Frontal cortex (tissue), 4 donors: ENCODE measurements around the gene MACROD1. TPM values are rescaled to one million over a fixed set of nuclear protein-coding genes. Genes with fewer than 3 reads are reported as not detected.

Experiments used
- DNase-seq, 2 donors: peaks; one replicate each; pipeline ENCODE4 v3.0.0; 2012; ENCODE audit warnings: low spot score in 2 of 2
- FAIRE-seq: peaks from 2 replicates; lab custom pipeline; 2012; peaks lifted over from hg19 to GRCh38; lab: Jason Lieb, UNC
- total RNA-seq: library from RNA; depleted of rRNA; stranded (reverse); fragments of >200 nt; gene quantifications from one replicate; pipeline ENCODE4 v1.2.3, GENCODE V29; 2014
- donor health status: control.
- donor health status: control.
- donor health status: control.

Gene MACROD1
- total RNA-seq, 1 donor from 2014 or later: 19.6 TPM

DNA sequence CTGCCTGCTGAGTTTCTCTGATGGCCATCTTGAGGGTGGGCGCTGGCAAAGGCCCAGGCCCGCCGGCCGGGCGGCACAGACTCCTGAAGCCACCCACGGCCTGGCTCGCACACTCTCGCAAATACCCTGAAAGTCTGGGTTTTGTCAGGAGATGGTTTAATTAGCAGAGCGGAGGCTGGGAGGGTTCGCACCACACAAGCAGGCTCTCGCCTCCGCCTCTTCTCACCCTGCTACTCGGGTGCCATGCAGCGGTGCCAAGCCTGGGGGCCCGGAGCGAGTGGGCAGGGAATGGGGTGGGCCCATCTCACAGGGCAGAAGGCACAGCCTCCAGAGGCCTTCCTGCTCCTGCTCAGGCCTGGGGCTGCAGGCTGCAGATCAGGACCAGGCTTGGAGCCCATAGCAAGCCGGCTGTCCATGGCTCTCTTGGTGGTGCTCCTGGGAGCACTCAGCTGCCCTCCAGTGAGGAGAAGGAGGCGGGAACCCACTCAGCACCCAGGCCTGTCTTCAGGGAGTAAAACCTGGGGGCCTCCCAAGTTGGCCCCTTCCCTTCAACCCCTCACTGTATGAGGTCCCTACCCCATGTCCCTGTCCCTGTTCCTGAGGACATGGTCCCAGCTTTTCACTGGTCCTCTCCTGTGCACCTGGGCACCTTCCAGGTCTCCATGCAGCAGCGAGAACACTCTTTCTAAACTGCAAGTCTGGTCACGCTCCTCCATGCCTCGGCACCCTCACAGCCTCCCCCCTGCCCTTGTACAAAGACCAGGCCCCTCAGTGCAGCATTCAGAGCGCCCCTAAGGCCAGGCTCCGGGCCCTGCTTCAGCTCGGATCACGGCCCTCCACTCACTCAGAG lies 68.2 kb downstream of the MACROD1 start:
- no peak for FAIRE-seq
- no peak for DNase-seq

DNA sequence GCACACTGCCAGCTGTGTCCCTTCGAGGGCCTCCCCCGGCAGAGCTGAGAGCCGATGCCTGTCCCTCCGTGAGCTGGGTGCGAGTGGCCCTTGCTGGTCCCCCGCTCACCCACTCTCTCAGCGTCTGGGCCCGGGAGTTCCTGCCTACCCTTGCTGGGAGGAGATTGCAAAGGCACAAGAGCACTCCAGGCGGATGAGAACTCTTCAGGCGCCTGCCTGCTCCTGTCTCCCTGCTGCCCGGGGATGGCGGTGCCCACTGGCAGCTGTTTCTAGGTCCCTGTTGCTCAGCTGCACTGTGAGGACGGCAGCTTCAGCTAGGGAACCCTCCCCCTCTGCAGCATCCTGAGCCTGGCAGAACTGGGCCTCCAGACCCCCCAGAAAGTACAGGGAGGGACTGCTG lies 69.1 kb downstream of the MACROD1 start:
- no peak for FAIRE-seq
- no peak for DNase-seq

DNA sequence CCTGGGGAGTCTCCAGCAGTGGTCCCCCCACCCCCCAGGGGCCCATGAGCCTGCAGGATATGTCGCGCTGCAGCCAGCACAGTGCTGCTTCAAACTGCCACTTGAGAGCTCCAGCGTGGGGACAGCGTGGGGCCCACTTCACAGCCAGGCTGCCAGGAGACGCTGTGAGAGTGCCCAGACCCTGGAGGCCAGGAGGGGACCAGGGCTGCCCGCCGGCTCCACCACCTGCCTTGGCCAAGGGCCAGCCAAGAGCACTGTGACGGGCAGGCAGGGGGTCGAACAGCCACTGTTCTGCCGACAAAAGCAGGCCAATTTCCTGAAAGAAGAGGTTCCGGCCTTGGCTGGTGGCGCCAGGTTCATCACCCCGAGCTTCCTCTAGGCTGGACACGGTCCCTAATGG lies 70.0 kb downstream of the MACROD1 start:
- DNase-seq: no peak

DNA sequence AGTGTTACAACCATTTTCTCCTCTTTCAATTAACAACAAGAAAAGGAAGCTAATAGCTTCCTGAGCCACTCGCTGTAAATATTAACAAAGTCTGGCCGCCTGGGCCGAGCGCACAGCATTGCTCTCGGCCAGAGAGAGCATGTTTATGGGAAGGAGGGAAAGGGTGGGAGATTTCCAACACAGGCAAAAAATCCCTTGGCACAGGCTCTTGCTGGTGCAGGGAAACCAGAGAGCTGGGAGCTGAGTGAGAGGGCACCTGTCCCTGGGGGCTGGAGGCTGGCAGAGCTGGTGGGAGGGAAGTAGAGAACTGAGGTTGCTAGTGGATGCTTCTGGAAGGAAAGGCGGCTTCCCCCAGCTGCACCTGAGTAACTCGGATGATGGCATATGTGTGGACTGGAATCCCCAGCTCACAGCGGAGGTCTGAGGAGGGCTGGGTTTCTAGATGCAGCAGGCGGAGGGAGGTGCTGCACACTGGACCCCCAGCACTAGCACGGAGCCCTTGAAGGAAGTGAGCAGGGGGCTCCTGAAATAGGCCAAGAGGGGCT lies 70.6 kb downstream of the MACROD1 start:
- FAIRE-seq (no peak), DNase-seq (no peak)

More for the DNA sequence above, 70.0 kb downstream of the MACROD1 start:
- no peak for FAIRE-seq

DNA sequence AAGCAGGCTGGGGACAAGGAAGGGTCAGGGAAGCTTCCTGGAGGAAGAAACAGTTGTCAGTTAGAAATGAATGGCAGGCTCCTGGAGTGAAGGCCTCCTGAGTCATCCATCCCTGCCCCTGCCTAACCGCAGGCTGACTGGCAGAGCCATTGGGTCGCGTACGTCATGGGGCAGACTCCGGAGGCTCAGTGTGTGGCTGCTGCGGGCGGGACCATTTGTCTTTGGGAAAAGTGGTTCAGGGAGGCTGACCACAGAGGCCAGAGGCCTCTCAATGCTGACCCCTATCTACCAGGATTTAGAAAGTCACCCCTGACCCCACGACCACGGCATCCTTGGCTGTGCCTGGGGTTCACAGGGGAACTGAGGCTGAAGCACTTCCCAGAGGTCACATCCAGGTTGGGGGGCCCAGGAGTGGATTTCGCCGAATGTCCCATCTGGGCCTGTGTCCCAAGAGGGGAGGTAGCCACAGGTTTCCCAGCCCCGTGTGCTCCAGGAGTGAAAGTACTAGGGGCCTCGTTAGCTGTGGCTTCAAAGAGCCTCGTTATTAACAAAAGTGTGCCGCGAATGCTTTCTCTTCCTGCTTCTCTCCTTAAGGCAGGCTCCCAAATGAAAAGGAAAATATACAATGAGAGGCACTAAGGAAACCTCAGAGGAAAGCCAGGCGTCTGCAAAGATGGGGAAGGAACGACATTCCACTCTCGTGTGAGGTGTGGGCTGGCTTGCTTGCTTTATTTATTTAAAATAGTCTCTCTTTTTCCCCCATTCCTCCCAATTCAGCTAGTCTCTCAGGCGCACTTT lies 71.3 kb downstream of the MACROD1 start:
- no peak for DNase-seq
- FAIRE-seq: no peak

DNA sequence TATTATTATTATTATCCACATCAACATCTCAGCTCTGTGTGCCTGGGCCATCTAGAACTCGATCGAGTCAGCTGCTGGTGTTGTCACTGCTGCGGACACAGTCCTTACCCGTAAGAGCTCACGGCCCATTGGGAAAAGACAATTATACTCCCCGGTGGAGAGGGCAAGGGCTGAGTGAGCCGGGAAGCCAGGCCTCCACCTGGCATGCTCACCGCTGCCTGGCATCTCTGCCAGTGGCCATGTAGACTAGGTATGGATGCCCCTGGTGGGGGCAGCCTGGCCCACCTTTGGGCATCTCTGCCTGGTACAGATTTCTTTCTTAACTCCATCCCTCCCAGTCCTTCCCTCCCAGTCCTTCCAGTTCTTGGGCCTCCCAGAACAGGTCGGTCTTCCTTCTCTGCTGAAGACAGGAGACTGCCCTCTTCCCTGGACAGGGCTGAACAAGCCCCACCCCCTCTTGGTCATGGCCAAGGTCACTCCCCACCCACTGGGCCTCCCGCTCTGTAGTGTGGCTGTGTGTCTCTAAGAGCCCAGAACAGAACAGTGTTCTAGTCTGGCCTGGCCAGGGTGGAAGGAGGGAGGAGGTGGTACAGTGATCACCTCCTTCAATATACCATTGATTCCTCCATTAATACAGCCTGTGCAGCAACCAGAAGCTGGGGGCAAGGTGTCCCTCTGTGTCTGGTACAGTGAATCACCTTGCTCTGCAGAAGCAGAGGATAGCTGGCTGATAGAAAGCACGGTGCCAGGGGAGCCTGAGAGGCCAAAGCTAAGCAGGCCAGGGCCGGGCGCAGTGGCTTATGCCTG lies 72.5 kb downstream of the MACROD1 start:
- FAIRE-seq: no peak
- DNase-seq: no peak

DNA sequence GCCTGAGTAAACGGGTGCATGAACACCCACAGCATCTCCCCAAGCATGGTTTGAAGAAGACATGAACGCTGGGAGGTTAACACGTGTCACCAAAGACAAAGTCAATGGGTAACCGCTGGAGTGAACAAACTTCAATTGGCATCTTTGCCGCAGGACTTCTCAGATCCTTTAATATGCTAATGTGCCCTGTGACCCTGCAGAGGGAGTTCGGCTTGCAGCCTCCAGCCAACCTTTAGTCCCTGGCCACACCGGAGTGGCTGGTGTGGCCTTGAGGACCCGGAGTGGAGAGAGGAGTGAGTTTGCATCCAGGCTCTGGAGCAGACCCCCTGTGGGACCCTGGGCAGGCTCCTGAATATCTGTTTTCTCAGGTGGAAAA lies 73.2 kb downstream of the MACROD1 start:
- FAIRE-seq: no peak

DNA sequence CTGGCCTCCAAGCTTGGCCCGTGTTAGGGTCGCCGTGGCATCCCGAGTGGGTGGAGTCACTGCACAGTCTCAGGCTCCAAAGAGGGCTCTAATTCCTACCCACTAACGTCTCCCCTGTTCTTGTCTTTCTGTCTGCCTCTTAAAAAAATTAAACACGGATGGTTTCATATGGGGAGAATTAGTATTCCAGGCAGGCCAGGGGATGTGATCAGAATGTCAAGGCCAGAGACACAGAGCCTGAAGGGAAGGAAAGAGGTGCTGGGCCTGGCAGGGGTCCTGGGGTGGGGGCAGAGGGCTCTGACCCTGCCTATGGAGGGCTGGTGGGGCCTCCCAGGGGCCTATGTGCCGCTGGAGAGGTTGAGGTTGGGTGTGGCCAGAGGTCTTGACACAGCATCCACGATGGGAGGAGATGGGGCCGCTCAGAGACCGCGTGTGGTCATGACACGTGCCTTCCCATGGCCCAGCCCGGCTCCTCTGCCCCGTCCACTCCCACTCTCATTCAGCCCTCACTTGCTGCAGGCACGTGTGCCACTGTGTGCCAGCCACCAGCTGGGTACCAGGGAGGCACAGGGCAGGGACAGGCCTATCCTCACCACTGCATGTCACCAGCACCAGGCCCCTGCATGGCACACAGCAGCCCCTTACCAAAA lies 73.7 kb downstream of the MACROD1 start:
- FAIRE-seq: no peak
- peak; percentile 61 to 67 for DNase-seq

More for the DNA sequence above, 73.2 kb downstream of the MACROD1 start:
- no peak for DNase-seq

DNA sequence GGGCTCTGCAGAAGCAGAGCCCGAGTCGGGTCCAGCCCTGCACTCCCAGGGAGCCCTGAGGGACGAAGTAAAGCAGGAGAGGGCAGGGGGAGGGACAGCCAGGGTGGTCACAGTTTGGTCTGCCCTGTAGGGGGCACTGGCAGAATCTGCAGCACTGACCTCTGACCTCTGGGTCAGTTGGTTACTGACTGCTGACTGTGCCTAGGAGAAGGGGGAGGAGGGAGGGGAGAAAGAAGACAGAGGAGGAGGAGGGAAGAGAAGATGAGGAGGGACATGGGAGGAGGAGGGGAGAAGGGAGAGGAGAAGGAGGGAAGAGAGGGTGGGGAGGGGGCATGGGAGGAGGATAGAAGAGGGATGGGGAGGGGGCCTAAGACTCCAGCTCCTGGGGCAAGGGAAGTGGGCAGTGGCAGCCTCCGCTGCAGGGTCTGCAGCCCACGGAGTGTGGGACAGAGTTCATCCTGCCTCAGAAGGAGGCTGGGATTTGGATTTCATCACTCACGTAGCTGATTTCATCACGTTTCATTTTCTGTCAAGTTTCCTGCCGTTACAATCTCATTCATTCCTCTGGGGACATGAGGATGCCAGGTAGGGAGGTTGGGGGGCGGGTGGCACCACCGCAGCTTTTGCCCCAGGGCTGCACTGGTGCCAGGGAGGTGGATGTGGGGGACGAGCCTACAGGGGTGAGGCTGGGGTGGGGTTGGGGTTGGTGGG lies 75.0 kb downstream of the MACROD1 start:
- DNase-seq (no peak), FAIRE-seq (no peak)

DNA sequence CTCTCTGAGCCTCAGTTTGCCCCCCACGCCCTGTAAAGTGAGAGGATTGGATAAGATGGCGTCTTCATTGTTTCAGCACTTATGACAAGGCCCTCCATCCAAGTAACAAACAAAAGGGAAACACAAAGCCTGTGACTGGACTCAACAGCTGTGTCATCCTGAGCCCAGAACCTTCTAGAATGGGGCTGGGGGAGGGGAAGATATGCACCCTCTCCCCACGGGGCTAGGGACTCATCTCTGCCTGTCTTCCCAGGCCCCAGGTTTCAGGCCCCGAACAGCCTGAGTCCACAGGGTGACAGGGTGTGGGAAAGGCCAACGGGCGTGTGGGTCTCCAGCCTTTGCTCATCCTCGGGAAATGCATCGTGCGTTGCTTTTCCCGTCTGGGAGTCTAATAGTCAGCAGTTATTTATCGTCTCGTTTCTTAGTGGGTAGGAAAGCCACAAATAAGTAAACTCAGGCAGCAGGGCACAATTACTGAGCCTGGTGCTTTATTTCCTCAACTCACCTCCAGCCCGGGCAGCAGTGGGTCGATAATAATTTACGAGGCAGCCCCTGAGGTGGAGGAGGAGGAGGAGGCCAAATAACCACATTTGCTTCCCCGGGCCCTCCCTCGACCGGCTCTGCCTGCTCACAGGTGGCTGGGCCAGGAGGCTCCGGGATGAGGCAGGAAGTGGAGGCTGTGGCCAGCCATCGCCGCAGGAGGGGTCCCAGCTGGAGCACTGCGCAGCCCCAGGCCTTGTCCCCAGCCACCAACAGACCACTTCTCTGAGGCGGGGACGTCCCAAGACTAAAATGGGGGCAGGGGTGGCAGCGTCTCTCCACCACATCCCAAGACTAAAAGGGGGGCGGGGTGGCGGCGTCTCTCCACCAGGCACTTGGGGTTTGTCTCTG lies 75.8 kb downstream of the MACROD1 start:
- FAIRE-seq: no peak
- no peak for DNase-seq

DNA sequence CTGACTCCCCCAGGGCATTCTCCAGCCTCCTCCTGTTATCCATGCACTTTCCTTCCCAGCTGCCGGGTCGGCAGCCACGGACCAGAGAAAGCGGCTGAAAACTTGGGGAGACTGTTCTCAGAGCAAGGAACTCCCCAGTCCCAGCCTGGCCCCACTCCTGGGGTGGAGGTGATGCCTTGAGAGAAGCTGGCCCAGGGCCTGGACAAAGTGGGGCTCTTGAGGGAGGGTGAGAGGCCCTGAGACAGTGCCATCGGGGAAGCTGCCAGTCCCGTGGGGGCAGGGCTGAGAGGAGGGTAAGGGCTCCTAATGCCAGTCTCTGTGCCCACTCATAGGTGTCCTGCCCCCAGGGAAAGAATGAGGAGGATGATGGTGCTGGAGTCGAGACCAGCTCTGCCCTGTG lies 76.4 kb downstream of the MACROD1 start:
- FAIRE-seq (no peak), DNase-seq (no peak)

DNA sequence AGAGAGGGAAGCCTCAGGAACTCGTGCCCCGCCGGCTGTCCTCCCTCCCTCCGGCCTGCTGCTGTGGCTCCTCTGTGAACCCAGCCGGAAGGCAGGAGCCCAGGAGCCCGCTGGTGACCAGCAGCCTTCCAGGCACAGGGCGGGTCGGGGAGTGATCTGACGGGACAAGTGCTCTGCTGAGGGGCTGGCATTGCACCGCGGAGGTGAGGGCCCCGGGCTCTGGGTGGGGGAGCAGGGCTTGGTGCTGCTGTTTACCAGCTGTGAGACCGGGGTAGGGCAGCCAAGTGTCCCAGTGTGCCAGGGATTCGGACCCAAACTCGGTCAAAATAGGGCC lies 76.9 kb downstream of the MACROD1 start:
- DNase-seq (no peak), FAIRE-seq (no peak)

DNA sequence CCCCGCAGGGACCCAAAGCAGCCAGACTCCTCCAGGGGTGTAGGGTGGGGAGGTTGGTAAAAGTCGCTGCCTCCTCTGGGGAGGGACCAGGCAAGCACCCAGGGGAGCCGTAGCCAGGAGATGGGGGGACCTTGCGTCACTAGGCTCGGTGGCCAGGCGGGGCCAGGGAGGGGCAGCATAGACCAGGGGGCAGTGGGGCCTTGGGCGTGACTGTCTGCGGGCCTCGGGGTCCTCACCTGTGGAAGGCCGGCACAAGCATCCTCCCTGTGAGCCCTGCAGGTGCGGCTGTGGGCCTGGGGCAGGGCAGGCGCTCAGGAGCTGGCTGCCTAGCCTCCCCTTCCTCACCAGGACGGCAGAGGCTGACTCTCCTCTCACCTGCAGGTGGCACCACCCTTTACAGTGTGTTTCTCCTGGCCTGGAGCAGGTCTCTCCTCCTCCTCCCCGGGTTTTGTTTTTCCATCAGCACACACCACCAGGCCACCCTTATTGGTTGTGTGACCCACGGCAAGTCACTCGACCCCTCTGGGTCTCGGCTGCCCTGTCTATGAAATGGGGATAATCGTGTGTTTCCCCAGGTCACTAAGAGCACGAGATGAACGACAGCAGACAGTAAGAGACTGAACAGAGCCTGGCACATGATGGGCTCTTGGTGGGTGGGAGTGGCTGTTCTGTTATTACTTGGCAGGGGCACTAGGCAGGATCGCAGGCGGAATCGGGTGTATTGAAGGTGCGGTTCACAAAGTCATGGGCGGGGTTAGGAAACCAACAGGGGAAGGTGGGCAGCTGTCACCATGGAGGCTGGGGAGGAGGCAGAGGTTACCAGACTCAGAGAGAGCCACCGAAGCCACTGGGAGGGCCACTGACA lies 77.5 kb downstream of the MACROD1 start:
- no peak for FAIRE-seq
- DNase-seq: no peak

DNA sequence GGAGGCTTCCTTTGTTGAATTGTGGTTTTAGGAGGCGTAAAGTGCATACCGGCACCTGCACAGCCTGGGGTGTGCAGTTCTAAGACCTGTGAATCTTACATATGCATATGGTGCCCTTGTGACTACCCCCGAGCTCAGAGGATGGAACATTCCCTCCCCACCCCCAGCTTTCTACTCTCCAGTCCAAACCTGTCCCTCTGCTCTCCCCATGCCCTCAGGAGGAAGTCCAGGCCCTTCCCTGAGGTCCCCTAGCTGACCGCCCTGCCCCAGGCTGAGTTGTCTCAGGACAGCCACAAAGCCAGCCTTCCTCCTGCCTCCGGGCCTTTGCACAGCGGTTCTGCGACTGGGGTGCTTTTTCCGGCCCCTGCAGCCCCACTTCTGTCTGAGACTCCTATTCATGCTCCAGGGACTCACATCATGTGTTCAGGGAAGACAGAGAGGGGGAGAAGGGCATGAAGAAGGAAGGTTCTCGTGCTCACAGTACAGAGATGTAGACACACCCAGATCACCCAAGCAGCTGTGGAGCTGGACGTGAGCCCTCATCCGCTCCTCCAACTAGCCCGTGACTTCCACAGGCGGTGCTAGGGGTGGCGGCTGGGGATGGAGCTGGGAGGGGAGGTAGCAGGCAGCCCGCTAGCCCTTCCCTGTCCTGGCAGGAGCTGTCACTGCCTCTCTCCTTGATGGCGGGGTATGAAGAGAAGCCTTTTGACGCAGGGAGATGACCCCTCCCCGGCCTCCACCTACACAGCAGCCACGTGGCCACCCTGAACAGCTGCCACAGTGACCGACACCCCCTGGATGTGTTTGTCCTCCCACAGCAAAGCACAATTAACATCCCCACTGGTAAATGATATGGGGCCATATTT lies 79.4 kb downstream of the MACROD1 start:
- FAIRE-seq (no peak), DNase-seq (no peak)

DNA sequence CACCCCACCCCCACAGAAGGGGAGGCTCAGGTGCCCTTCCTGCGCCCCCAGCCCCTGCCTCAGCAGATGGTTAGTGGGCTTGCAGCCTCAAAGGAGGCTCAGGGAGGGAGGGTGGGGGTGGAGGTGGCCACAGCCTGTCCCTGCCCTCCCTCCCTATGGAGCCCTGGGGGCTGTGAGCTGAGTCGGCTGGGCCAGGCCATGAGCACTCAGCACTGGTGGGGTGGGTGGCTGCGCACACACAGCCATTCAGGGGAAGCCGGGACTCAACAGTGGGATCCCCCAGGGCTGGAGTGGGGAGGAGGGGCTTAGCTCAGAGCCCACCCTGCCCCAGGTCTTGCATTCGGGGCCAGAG lies 80.0 kb downstream of the MACROD1 start:
- FAIRE-seq (no peak), DNase-seq (no peak)

DNA sequence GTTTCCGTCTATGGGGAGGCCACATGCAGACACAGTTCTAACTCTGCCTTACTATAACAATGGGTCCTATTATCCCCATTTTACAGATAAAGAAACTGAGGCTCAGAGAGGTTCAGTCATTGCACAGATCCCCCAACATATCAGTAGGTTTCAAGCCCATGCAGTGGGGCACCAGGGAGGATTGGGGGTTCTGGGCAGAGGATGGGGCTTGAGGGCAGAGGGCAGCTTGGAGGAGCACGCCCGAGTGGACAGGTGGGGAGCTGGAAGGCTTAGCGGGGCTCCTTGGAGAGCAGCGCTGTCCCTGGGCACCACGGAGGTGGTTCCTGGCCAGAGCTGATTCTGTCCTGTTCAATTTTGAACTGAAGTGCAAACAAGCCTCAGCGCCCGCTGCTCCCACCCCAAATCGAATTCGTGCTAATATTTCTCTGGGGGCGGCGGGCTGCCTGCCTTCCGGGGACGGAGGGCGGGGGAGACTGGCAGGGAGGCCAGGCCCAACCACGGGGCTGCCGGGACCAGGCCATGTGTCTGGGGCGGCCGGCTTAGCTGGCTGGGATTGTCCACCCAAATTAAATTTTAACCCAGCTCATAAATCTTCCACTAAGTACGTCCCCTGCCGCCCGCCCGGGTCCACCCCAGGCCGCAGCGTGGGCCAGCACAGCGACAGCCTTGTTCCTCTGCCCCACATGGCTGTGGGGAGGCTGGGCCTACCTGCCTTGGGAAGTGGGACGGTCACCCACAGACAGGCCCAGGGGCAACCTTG lies 80.8 kb downstream of the MACROD1 start:
- no peak for DNase-seq
- FAIRE-seq: no peak
